Lower leg skin (tissue), 4 donors: ENCODE measurements around the gene CTDSPL. TPM values are rescaled to one million over a fixed set of nuclear protein-coding genes. Genes with fewer than 3 reads are reported as not detected.

ENCODE experiments used
- DNase-seq, 2 donors: peaks; one replicate each; pipeline ENCODE4 v3.0.0-alpha.2; 2019; ENCODE audit warnings: low spot score in 2 of 2
- H3K4me3 ChIP-seq: fragments of 200-600 bp; sonication (generic); 2 replicates; pipeline ENCODE4 v1.5.1; 2017; ENCODE audit warnings: mild to moderate bottlenecking, low read depth; ENCODE audit not compliant: poor library complexity, severe bottlenecking
- POLR2A ChIP-seq, 2 donors: fragments of 450-650 bp; IDR thresholded peaks; one replicate each; pipeline ENCODE4 v1.6.1; 2016 to 2017; ENCODE audit warnings: antibody characterized with exemption in 2 of 2, mild to moderate bottlenecking in 1 of 2, moderate library complexity in 1 of 2
- WGBS, 2 donors: methylation state at CpG; one replicate each; pipeline ENCODE4 v1.1.5; 2018; 5-methylcytosine and 5-hydroxymethylcytosine counted together
- intact Hi-C: fragments of 100-400 bp; cut with DNase I; formaldehyde crosslinking; loops from one replicate; pipeline ENCODE4 v1.15.0; 2023; ENCODE audit warnings: low total_unique reads
- total RNA-seq, 4 donors: library from RNA; depleted of rRNA; stranded (reverse); fragments of >200 nt; gene quantifications; one replicate each; pipeline ENCODE4 v1.1.0, GENCODE V29; 2016
- TF ChIP-seq, protein P1 (sequence below), 3 donors: fragments of 450-650 bp; IDR thresholded peaks; one replicate each; pipeline ENCODE4 v1.5.1; 2016; ENCODE audit warnings: antibody characterized with exemption in 3 of 3, mild to moderate bottlenecking in 3 of 3, moderate library complexity in 2 of 3

Gene CTDSPL
- total RNA-seq, 4 donors from 2014 or later, result 59.8 to 97.5 (median 94.6) TPM

DNA sequence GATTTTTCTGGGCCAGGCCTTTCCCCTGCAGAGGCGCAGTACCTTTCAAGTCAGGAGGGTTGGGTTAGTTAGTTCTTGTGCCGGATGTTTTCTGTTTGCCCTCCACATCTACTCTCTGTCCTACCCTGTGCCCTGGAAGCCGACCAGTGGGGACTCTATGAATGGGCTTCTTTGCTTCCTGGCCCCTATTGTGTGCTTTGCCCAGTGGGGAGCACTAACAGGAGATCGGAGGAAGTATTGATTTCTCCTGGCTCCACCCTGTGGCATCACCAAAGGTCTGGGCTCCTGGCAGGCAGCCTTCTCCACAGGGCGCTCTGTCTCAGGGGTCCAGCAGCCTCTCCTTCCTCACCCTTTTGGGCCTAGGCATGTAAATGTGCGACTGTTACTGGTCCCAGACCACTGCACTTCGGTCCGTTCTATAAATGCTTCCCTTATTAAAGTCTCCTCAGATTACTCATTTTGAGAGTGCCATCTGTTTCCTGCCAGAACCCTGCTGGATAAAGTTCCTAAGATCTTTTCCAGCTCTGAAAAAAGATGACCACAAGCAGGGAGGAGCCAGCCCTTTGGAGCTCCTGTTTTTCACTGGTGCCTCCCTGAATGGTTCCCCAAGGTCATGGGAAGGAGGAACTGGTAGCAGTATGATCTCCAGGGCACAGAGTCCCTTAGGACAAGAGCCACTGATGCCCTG is 44.5 kb downstream of the CTDSPL start:
- no peak for DNase-seq
- intact Hi-C loops, result no loop called here

DNA sequence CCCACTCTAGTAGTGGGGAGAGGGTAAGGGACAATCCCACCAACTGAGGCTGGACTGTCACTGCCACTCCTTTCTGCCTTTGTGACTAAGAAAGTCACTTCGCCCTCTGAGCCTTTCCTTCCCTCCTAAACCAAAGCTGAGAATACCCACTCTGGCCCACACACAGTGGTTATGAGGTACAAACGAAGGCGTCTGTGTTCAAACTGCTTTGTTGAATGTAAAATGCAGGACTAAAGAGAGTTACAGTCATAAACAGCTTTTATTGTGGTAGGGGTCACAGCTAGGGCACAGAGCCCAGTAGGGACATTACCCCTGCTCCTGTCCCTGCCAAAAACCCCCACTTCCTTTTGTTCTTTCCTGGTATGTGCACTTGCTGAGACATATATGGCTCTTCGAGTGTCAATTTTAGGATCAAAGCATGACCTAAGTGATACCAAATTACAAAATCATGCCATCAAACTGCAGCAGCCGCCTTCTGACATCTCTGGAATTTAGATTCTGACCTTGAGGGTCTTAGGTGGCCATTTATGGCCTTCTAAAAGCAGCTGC is 45.1 kb downstream of the CTDSPL start:
- 66 to 73% methylated on average over 5 of the region's 5 CpGs for WGBS, 2 donors
- intact Hi-C loops, result no loop called here
- no peak for DNase-seq
- TF ChIP-seq, protein P1, sequence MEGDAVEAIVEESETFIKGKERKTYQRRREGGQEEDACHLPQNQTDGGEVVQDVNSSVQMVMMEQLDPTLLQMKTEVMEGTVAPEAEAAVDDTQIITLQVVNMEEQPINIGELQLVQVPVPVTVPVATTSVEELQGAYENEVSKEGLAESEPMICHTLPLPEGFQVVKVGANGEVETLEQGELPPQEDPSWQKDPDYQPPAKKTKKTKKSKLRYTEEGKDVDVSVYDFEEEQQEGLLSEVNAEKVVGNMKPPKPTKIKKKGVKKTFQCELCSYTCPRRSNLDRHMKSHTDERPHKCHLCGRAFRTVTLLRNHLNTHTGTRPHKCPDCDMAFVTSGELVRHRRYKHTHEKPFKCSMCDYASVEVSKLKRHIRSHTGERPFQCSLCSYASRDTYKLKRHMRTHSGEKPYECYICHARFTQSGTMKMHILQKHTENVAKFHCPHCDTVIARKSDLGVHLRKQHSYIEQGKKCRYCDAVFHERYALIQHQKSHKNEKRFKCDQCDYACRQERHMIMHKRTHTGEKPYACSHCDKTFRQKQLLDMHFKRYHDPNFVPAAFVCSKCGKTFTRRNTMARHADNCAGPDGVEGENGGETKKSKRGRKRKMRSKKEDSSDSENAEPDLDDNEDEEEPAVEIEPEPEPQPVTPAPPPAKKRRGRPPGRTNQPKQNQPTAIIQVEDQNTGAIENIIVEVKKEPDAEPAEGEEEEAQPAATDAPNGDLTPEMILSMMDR (IDR thresholded peaks at IDR 0.05), result no peak
- TF ChIP-seq POLR2A (IDR thresholded peaks at IDR 0.05), result no peak
- H3K4me3 ChIP-seq, result no peak overlapping the region

More for the DNA sequence above, 44.5 kb downstream of the CTDSPL start:
- 55 to 60% methylated on average over 8 of the region's 8 CpGs for WGBS, 2 donors
- H3K4me3 ChIP-seq, result no peak overlapping the region
- TF ChIP-seq, protein P1 (IDR thresholded peaks at IDR 0.05), result no peak

DNA sequence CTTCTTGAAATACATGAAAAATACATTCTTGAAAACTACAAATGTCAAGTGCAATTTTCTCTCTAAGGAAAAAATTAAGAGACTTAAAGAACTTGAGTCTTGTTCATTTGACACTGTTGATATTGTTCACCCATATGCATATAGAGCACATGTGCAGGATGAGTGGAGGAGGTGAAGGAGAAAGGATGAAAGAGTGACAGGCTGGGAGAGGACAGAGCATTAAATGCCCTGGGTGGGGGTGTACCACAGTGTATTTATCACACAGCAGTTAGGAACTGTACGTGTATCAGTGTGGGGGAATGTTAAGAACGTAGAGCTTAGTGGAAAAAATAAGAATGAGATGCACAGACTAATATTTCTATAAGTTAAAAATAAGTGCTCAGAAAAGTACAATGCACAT is 45.7 kb downstream of the CTDSPL start:
- no peak overlapping the region for H3K4me3 ChIP-seq
- intact Hi-C loops, result no loop called here
- WGBS, 2 donors, result 71 to 81% methylated on average over 2 of the region's 2 CpGs
- no peak for DNase-seq
- no peak for TF ChIP-seq POLR2A (IDR thresholded peaks at IDR 0.05)
- TF ChIP-seq, protein P1 (IDR thresholded peaks at IDR 0.05), result no peak

DNA sequence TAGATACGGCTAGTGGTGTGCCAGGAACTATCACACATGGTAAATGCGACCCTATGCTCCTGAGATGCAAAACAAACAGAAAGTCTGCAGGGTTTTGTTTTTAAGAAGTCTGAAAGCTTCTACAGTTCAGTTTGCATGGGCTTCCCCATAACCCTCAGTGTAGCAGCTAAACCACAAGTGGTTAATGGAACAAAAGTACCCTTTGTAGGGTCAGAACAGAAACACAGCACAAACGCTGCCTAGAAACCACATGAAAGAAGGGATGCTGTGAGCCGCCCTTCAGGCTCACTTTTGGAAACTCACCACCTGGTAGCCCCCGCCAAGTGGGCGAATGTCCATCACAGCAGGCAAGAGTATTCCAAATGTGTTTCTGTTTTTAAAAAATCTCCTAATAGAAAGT is 46.2 kb downstream of the CTDSPL start:
- intact Hi-C loops, result no loop called here
- H3K4me3 ChIP-seq, result no peak overlapping the region
- WGBS, 2 donors, result 58 to 60% methylated on average over 6 of the region's 6 CpGs
- TF ChIP-seq, protein P1 (IDR thresholded peaks at IDR 0.05), result no peak
- no peak for TF ChIP-seq POLR2A (IDR thresholded peaks at IDR 0.05)
- DNase-seq, result no peak

DNA sequence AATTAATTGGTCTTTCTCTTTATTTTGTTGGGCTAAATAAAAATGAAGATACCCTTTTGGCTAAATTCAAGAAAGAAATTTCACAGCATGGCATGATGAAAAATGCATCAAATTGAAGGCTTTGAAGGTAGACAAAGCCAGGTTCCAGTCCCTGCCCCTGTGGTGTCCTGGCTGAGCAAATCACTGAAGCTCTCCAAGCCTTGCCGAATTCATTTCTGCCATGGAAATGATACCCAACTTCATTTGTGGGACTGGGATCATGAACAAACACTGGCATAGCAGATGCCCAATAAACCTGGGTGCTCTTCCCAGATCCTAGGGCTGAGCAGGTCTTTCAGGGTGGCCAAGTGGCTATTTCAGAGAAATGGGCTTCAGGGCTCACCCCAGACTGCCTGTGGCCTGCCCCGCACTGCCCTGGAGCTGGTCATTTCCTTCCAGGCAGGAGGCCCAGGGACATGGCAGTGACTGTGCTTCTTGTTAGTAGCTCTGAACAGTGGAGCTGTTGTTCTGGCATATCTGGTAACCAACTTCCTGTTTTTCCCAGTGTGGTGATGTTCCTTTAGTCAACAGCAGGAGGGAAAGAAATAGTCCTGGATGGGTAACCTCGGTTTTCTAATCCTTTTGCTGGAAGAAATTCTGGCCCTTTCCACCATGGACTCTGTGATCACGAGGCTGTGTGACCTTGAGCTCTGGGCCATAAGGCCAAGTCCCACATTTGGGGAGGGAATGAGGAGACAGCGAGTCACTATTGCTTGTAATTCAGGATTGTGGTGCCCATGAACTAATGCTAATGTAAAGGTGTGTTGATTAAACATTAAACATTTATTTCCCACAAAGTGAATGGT is 47.6 kb downstream of the CTDSPL start:
- no peak for TF ChIP-seq POLR2A (IDR thresholded peaks at IDR 0.05)
- TF ChIP-seq, protein P1 (IDR thresholded peaks at IDR 0.05), result no peak
- no peak overlapping the region for H3K4me3 ChIP-seq
- WGBS, 2 donors, result 83 to 85% methylated on average over 5 of the region's 5 CpGs
- intact Hi-C loops, result no loop called here
- no peak for DNase-seq
